ENCODE measurements around the gene GRIA3. TPM values are rescaled to one million over a fixed set of nuclear protein-coding genes. Genes with fewer than 3 reads are reported as not detected.
A peak's percentile ranks its signal among the peaks of the same experiment; 100 is the strongest.
"Not testable (repeated sequence)": the region's sequence is repeated elsewhere in the genome, so short reads cannot be mapped to it uniquely, and the experiment has no call there.

GRIA3 gene
- total and polyA plus RNA-seq, 4 donors: 0.05 to 2.0 (median 0.37) TPM

- no peaks in the 10 kb centered on the region for H3K27me3 ChIP-seq (ENCODE audit: control insufficient read depth in 3 of 3, insufficient read depth in 3 of 3, low read length in 2 of 3)
- ATAC-seq (ENCODE audit: insufficient read depth, low FRiP score) (no peak), DNase-seq (peak in 2 of 3 donors; percentile 27 to 51)
- no peaks in the 10 kb centered on the region for H3K9me3 ChIP-seq (ENCODE audit: control insufficient read depth in 4 of 4, insufficient read depth in 3 of 4, low read length in 3 of 4)
- TF ChIP-seq, protein P1, sequence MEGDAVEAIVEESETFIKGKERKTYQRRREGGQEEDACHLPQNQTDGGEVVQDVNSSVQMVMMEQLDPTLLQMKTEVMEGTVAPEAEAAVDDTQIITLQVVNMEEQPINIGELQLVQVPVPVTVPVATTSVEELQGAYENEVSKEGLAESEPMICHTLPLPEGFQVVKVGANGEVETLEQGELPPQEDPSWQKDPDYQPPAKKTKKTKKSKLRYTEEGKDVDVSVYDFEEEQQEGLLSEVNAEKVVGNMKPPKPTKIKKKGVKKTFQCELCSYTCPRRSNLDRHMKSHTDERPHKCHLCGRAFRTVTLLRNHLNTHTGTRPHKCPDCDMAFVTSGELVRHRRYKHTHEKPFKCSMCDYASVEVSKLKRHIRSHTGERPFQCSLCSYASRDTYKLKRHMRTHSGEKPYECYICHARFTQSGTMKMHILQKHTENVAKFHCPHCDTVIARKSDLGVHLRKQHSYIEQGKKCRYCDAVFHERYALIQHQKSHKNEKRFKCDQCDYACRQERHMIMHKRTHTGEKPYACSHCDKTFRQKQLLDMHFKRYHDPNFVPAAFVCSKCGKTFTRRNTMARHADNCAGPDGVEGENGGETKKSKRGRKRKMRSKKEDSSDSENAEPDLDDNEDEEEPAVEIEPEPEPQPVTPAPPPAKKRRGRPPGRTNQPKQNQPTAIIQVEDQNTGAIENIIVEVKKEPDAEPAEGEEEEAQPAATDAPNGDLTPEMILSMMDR (IDR thresholded peaks at IDR 0.05; ENCODE audit: control extremely low read depth, extremely low read depth): no peak
- H3K27ac ChIP-seq (ENCODE audit: low read depth in 1 of 2, low read length in 1 of 2): no peak overlapping the region
- no peak overlapping the region for H3K9ac ChIP-seq (ENCODE audit: insufficient read depth in 1 of 2, low read length in 2 of 2)
- H3K36me3 ChIP-seq (ENCODE audit: control insufficient read depth in 4 of 4, insufficient read depth in 4 of 4, low read length in 4 of 4): no peaks in the 10 kb centered on the region
- 78 to 79% methylated on average over 4 of the region's 4 CpGs for WGBS, 2 donors
- no peak overlapping the region for H3K4me3 ChIP-seq
- no peaks in the 10 kb centered on the region for H3K4me1 ChIP-seq (ENCODE audit: control insufficient read depth in 5 of 5, insufficient read depth in 5 of 5, low read length in 5 of 5)
Observed at GRCh38 chrX:123432361-123433150, 248.5 kb downstream of the GRIA3 start.

DNA sequence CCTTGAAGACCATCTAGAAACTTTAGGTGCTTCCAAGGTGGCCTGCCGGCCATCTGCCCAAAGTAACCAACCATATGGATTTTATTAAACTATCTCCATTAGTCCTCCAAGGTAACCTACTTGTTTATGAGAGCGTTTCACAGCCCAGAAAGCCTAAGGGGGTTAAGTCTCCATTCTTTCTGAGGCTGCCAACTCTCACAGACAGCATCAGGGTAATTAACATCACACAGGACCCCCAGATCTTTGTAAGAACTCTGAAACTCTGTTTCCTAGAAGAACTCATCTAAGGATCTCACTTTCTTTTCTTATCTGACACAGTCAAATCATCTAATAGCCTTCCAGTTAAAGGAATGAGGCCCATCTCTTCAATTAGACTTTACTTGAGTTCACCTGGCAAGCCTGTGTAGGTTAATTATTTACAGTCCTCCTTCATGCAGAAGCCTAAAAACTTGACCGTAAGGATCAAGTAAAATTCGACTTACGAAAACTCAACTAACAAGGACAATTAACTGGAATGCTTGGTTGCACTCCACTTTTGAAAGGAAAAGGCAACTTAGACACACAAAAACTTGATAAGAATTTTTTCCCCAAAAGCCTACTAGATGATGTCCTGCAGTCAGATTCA, 252.5 kb downstream of the GRIA3 start:
- WGBS, 2 donors: 57 to 81% methylated on average over 5 of the region's 5 CpGs
- no peaks in the 10 kb centered on the region for H3K27me3 ChIP-seq (ENCODE audit: control insufficient read depth in 3 of 3, insufficient read depth in 3 of 3, low read length in 2 of 3)
- DNase-seq (peak in 1 of 3 donors; percentile 51), ATAC-seq (ENCODE audit: insufficient read depth, low FRiP score) (no peak)
- H3K9me3 ChIP-seq (ENCODE audit: control insufficient read depth in 4 of 4, insufficient read depth in 3 of 4, low read length in 3 of 4): no peaks in the 10 kb centered on the region
- TF ChIP-seq, protein P1 (IDR thresholded peaks at IDR 0.05; ENCODE audit: control extremely low read depth, extremely low read depth): no peak
- H3K9ac ChIP-seq (ENCODE audit: insufficient read depth in 1 of 2, low read length in 2 of 2): no peak overlapping the region
- no peaks in the 10 kb centered on the region for H3K36me3 ChIP-seq (ENCODE audit: control insufficient read depth in 4 of 4, insufficient read depth in 4 of 4, low read length in 4 of 4)
- H3K4me1 ChIP-seq (ENCODE audit: control insufficient read depth in 5 of 5, insufficient read depth in 5 of 5, low read length in 5 of 5): no peaks in the 10 kb centered on the region
- H3K4me3 ChIP-seq: no peak overlapping the region
- no peak overlapping the region for H3K27ac ChIP-seq (ENCODE audit: low read depth in 1 of 2, low read length in 1 of 2)

DNA sequence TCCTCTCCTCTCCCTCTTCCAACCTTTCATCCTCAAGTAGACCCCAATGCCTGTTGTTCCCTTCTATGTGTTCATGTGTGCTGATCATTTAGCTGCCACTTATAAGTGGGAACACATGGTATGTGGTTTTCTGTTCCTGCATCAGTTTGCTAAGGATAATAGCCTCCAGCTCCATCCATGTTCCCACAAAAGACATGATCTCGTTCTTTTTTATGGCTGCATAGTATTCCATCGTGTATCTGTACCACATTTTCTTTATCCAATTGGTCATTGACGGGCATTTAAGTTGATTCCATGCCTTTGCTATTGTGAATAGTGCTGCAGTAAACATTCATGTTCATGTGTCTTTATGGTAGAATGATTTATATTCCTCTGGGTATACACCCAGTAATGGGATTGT, 255.8 kb downstream of the GRIA3 start:
- 64 to 93% methylated on average over 3 of the region's 3 CpGs for WGBS, 2 donors
- H3K36me3 ChIP-seq (ENCODE audit: control insufficient read depth in 4 of 4, insufficient read depth in 4 of 4, low read length in 4 of 4); H3K27me3 ChIP-seq (ENCODE audit: control insufficient read depth in 3 of 3, insufficient read depth in 3 of 3, low read length in 2 of 3); H3K27ac ChIP-seq (ENCODE audit: low read depth in 1 of 2, low read length in 1 of 2); H3K9me3 ChIP-seq (ENCODE audit: control insufficient read depth in 4 of 4, insufficient read depth in 3 of 4, low read length in 3 of 4); H3K9ac ChIP-seq (ENCODE audit: insufficient read depth in 1 of 2, low read length in 2 of 2); H3K4me3 ChIP-seq; DNase-seq; H3K4me1 ChIP-seq (ENCODE audit: control insufficient read depth in 5 of 5, insufficient read depth in 5 of 5, low read length in 5 of 5); ATAC-seq (ENCODE audit: insufficient read depth, low FRiP score): not testable (repeated sequence)

GRCh38 chrX:123442764-123443163, 258.7 kb downstream of the GRIA3 start:
- ATAC-seq (ENCODE audit: insufficient read depth, low FRiP score): no peak
- WGBS, 2 donors: 72 to 78% methylated on average over 5 of the region's 5 CpGs
- no peaks in the 10 kb centered on the region for H3K36me3 ChIP-seq (ENCODE audit: control insufficient read depth in 4 of 4, insufficient read depth in 4 of 4, low read length in 4 of 4)
- no peak overlapping the region for H3K9ac ChIP-seq (ENCODE audit: insufficient read depth in 1 of 2, low read length in 2 of 2)
- H3K27me3 ChIP-seq (ENCODE audit: control insufficient read depth in 3 of 3, insufficient read depth in 3 of 3, low read length in 2 of 3): peaks cover 0 to 3% (median 0%) of the 10 kb centered on the region in 3 donors
- H3K4me3 ChIP-seq: no peak overlapping the region
- H3K9me3 ChIP-seq (ENCODE audit: control insufficient read depth in 4 of 4, insufficient read depth in 3 of 4, low read length in 3 of 4): no peaks in the 10 kb centered on the region
- TF ChIP-seq, protein P1 (IDR thresholded peaks at IDR 0.05; ENCODE audit: control extremely low read depth, extremely low read depth): no peak
- H3K27ac ChIP-seq (ENCODE audit: low read depth in 1 of 2, low read length in 1 of 2): no peak overlapping the region
- DNase-seq: peak; percentile 48 to 78 (median 65)
- H3K4me1 ChIP-seq (ENCODE audit: control insufficient read depth in 5 of 5, insufficient read depth in 5 of 5, low read length in 5 of 5): no peaks in the 10 kb centered on the region
